Measurements from ENCODE around the gene CCDC33.

Gene CCDC33

GRCh38 chr15:74234598-74234875 is 1.6 kb upstream of the CCDC33 start:
- DNase-seq (ENCODE audit: low read depth): no peak
- H3K4me3 ChIP-seq (ENCODE audit: low read depth, low read length): no peak overlapping the region
- TF ChIP-seq CTCF (IDR thresholded peaks at IDR 0.05; ENCODE audit: insufficient read depth, low read depth, low read length, missing control alignments): no peak

DNA sequence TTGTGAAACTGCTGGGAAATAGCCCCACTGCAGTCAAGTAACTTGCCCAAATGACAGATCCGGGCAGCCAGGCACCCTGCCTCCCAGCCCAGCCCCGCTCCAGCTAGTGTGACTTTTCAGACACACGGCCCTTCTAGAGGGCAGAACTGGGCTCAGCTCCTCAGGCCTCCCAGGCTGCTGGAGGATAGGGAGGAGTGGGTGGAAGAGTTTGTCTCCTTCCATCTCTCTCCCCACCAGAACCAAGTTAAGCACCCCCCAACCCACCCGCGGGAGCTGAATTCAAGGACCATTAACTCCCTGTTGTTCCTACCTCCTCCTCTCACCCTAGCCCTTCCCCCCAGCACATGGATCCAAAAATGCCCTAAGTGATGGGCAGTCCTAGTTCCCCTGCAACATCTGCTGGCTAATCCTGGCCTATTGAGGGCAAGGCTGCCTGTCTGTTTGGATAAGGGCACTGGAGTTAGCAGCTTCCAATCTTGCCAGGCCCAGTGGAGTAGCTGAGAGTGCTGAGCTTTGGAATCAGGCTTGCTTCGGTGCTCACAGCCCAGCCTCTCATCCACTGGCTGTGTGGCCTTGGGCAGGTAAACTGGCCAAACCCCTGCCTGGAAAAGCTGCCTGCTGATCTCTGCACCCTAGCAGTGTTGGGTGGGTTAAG is 3.1 kb downstream of the CCDC33 start:
- no peak for DNase-seq (ENCODE audit: low read depth)
- H3K4me3 ChIP-seq (ENCODE audit: low read depth, low read length): no peak overlapping the region
- TF ChIP-seq CTCF (IDR thresholded peaks at IDR 0.05; ENCODE audit: insufficient read depth, low read depth, low read length, missing control alignments): no peak

- H3K4me3 ChIP-seq (ENCODE audit: low read depth, low read length): no peak overlapping the region
- DNase-seq (ENCODE audit: low read depth): peak; percentile 8
- peak; percentile 3 for TF ChIP-seq CTCF (IDR thresholded peaks at IDR 0.05; ENCODE audit: insufficient read depth, low read depth, low read length, missing control alignments)
Observed at GRCh38 chr15:74240002-74240568, 4.0 kb downstream of the CCDC33 start.

- no peak for DNase-seq (ENCODE audit: low read depth)
- TF ChIP-seq CTCF (IDR thresholded peaks at IDR 0.05; ENCODE audit: insufficient read depth, low read depth, low read length, missing control alignments): no peak
- no peak overlapping the region for H3K4me3 ChIP-seq (ENCODE audit: low read depth, low read length)
Observed at GRCh38 chr15:74240897-74241614, 4.9 kb downstream of the CCDC33 start.

DNA sequence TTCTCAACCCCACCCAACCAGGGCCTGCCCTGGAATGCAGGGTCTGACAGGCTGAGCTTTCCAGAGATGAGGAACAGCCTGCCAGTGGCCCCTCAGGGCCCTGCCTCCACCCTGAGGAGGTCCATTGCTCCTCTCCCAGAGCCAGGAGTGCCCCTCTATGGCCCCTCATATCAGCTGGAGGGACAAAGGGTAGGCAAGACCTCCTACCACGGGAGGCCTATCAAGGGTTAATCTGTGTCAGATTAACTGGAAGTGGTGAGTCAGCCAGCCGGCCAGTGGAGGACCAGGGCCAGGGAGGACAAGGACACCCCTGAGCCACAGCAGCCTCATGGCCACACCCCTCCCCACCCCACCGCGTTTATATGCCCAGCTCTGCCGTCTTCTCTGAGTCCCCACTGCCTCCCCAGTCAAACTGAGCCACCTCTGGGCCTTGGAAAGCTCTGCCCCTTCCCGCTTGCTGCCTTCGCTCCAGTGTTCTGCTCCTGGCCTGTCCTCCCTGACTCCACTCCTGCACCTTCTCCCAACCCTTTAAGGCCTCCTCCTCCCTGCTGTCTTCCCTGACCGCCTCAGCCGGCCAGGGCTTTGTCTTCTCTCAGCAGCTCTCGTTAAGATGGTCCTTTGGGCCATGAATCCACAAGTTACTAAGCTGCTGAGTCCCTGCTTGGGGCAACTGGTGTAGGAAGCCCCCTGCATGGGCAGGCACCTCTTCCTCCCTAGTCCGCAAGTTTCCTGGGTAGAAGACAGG is 6.5 kb downstream of the CCDC33 start:
- DNase-seq (ENCODE audit: low read depth): no peak
- no peak for TF ChIP-seq CTCF (IDR thresholded peaks at IDR 0.05; ENCODE audit: insufficient read depth, low read depth, low read length, missing control alignments)
- no peak overlapping the region for H3K4me3 ChIP-seq (ENCODE audit: low read depth, low read length)

- no peak overlapping the region for H3K4me3 ChIP-seq (ENCODE audit: low read depth, low read length)
- DNase-seq (ENCODE audit: low read depth): no peak
- no peak for TF ChIP-seq CTCF (IDR thresholded peaks at IDR 0.05; ENCODE audit: insufficient read depth, low read depth, low read length, missing control alignments)
Observed at GRCh38 chr15:74243431-74243830, 7.3 kb downstream of the CCDC33 start.
